ENCODE data around the gene BLVRA. TPM values are rescaled to one million over a fixed set of nuclear protein-coding genes. Genes with fewer than 3 reads are reported as not detected.

Gene BLVRA
- total RNA-seq, 1 experiment from 2014 or later = 27.6 TPM

GRCh38 chr7:43760861-43761260 is 2.4 kb downstream of the BLVRA start:
- peaks cover 62% of the 10 kb centered on the region for H3K4me1 ChIP-seq (ENCODE audit: insufficient read depth, low read length)
- TF ChIP-seq EZH2 (IDR thresholded peaks at IDR 0.05; ENCODE audit: low read length, unreplicated experiment) (no peak), EZH2phosphoT487 (IDR thresholded peaks at IDR 0.05; ENCODE audit: borderline replicate concordance, low read length) (no peak), CTCF (conservative IDR thresholded peaks at IDR 0.05; ENCODE audit: low read depth, low read length) (no peak)
- ATAC-seq = no peak
- H3K36me3 ChIP-seq (ENCODE audit: low read depth, low read length) = no peaks in the 10 kb centered on the region
- H3K9me2 ChIP-seq (replicated peaks; ENCODE audit: low read length) = no peaks in the 10 kb centered on the region
- no peaks in the 10 kb centered on the region for H3F3A ChIP-seq (ENCODE audit: low read length, unreplicated experiment)
- no peak overlapping the region for H3K4me2 ChIP-seq (ENCODE audit: low read length)
- H2AFZ ChIP-seq (ENCODE audit: low read length) = no peak overlapping the region
- DNase-seq = no peak
- no peaks in the 10 kb centered on the region for H3K27me3 ChIP-seq (ENCODE audit: low read length)
- BruUV-seq (replicated peaks) = no TSS peak
- ChIA-PET POLR2A (ENCODE audit: unreplicated experiment) (interaction anchor here (0.6 kb wide), 1 partner anchor 67 kb away, joined by 3 read pairs; no protein-coding TSS in a partner anchor), CTCF (no interaction called here)
- no peaks in the 10 kb centered on the region for H3K9me3 ChIP-seq (ENCODE audit: low read length)
- H3K79me2 ChIP-seq (ENCODE audit: low read length) = peaks cover 23% of the 10 kb centered on the region
- H4K20me1 ChIP-seq (ENCODE audit: low read length) = no peaks in the 10 kb centered on the region
- H3K4me3 ChIP-seq (ENCODE audit: low read length) = no peak overlapping the region
- H3K9ac ChIP-seq (ENCODE audit: low read length) = no peak overlapping the region
- no peak overlapping the region for H3K27ac ChIP-seq (ENCODE audit: low read length)
- intact Hi-C loops (cut with micrococcal nuclease) = no loop called here

DNA sequence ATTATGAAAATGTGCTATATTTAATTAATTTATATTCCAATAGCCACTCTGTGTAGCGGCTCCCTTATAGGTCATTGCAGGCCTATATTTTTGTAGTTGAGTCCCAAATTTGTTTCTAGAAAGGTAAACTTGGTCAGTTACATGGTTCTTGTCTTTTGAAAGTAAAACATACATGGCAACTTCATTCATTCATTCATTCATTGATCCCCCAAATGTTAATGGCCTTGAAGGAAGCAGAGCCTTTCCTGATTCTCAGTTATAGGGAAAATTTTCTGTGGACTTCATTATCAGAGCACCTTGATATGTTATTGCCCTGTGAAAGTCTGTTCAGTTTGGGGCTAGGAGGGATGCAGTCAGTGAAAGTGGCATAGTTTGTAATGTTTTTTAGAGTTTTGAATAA is 2.9 kb downstream of the BLVRA start:
- DNase-seq = no peak
- no peak for TF ChIP-seq CTCF (conservative IDR thresholded peaks at IDR 0.05; ENCODE audit: low read depth, low read length)
- no peak for TF ChIP-seq EZH2phosphoT487 (IDR thresholded peaks at IDR 0.05; ENCODE audit: borderline replicate concordance, low read length)
- TF ChIP-seq EZH2 (IDR thresholded peaks at IDR 0.05; ENCODE audit: low read length, unreplicated experiment) = no peak
- no peaks in the 10 kb centered on the region for H3K9me3 ChIP-seq (ENCODE audit: low read length)
- ChIA-PET POLR2A (ENCODE audit: unreplicated experiment) (no interaction called here), CTCF (no interaction called here)
- BruUV-seq (replicated peaks) = no TSS peak
- H3K36me3 ChIP-seq (ENCODE audit: low read depth, low read length) = no peaks in the 10 kb centered on the region
- no peak overlapping the region for H3K9ac ChIP-seq (ENCODE audit: low read length)
- 0 out of 2 replicates have a peak overlapping the region, but pooled peaks have one; percentile 27 for H3K4me2 ChIP-seq (ENCODE audit: low read length)
- H3K4me1 ChIP-seq (ENCODE audit: insufficient read depth, low read length) = peaks cover 61% of the 10 kb centered on the region
- H2AFZ ChIP-seq (ENCODE audit: low read length) = no peak overlapping the region
- H4K20me1 ChIP-seq (ENCODE audit: low read length) = no peaks in the 10 kb centered on the region
- no peak overlapping the region for H3K4me3 ChIP-seq (ENCODE audit: low read length)
- H3K27me3 ChIP-seq (ENCODE audit: low read length) = no peaks in the 10 kb centered on the region
- peaks cover 23% of the 10 kb centered on the region for H3K79me2 ChIP-seq (ENCODE audit: low read length)
- no peak overlapping the region for H3K27ac ChIP-seq (ENCODE audit: low read length)
- ATAC-seq = no peak
- H3K9me2 ChIP-seq (replicated peaks; ENCODE audit: low read length) = no peaks in the 10 kb centered on the region
- H3F3A ChIP-seq (ENCODE audit: low read length, unreplicated experiment) = no peaks in the 10 kb centered on the region
- intact Hi-C loops (cut with micrococcal nuclease) = no loop called here

GRCh38 chr7:43761938-43762692 is 3.6 kb downstream of the BLVRA start:
- no peak overlapping the region for H3K4me3 ChIP-seq (ENCODE audit: low read length)
- CTCF ChIA-PET = no interaction called here
- intact Hi-C loops (cut with micrococcal nuclease) = loop anchor here (2.0 kb wide), 1 partner anchor 77 kb away; no protein-coding TSS in a partner anchor
- peak overlapping the region; percentile 27; the same call in 1 of the 2 replicates for H3K4me2 ChIP-seq (ENCODE audit: low read length)
- no peaks in the 10 kb centered on the region for H3K9me3 ChIP-seq (ENCODE audit: low read length)
- no peaks in the 10 kb centered on the region for H3K9me2 ChIP-seq (replicated peaks; ENCODE audit: low read length)
- no peaks in the 10 kb centered on the region for H4K20me1 ChIP-seq (ENCODE audit: low read length)
- H2AFZ ChIP-seq (ENCODE audit: low read length) = no peak overlapping the region
- BruUV-seq (replicated peaks) = no TSS peak
- H3K27me3 ChIP-seq (ENCODE audit: low read length) = no peaks in the 10 kb centered on the region
- DNase-seq (peak; percentile 63), ATAC-seq (peak; percentile 2)
- H3K9ac ChIP-seq (ENCODE audit: low read length) = no peak overlapping the region
- peaks cover 23% of the 10 kb centered on the region for H3K79me2 ChIP-seq (ENCODE audit: low read length)
- H3K4me1 ChIP-seq (ENCODE audit: insufficient read depth, low read length) = peaks cover 53% of the 10 kb centered on the region
- TF ChIP-seq CTCF (conservative IDR thresholded peaks at IDR 0.05; ENCODE audit: low read depth, low read length) (no peak), EZH2phosphoT487 (IDR thresholded peaks at IDR 0.05; ENCODE audit: borderline replicate concordance, low read length) (no peak), EZH2 (IDR thresholded peaks at IDR 0.05; ENCODE audit: low read length, unreplicated experiment) (no peak)
- H3K36me3 ChIP-seq (ENCODE audit: low read depth, low read length) = no peaks in the 10 kb centered on the region
- H3K27ac ChIP-seq (ENCODE audit: low read length) = no peak overlapping the region
- H3F3A ChIP-seq (ENCODE audit: low read length, unreplicated experiment) = no peaks in the 10 kb centered on the region
- POLR2A ChIA-PET (ENCODE audit: unreplicated experiment) = no interaction called here
